ENCODE measurements around the gene AUP1. TPM values are rescaled to one million over a fixed set of nuclear protein-coding genes. Genes with fewer than 3 reads are reported as not detected.

AUP1 gene
- total RNA-seq, 1 experiment from 2014 or later = 91.5 TPM

DNA sequence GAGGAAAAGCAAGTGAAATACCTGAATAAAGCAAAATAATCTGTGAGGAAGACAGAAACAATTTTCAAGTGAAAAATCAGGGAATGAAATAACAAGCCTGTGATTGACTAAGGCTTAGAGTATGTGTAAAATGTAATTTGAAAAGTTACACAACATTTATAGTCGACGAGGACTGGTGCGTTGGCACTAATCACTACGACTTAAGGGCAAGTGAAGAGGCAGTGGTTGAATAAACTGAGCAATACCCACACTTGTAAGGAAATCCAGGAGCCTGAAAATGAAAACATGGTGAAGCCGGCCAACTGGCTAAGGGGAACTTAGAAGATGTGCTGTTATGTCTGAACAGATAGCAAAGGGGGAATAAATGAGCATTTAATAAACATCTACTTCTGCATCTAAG lies 38.4 kb upstream of the AUP1 start:
- Histone ChIP-seq H3K56ac (ENCODE audit: insufficient read length, low read depth, low read length) (no peak overlapping the region), H3K27ac (ENCODE audit: insufficient read length, low read depth, low read length) (no peak overlapping the region), H3K18ac (ENCODE audit: insufficient read length, low read depth, low read length) (no peak overlapping the region), H3K23me2 (ENCODE audit: insufficient read length, low read depth, low read length, poor library complexity, severe bottlenecking) (no peaks in the 10 kb centered on the region), H4K5ac (ENCODE audit: insufficient read length, low read depth, low read length) (no peak overlapping the region), H4K8ac (replicated peaks; ENCODE audit: insufficient read length, low read depth, low read length) (no peak overlapping the region), H3K27me3 (ENCODE audit: insufficient read depth, low read length) (no peaks in the 10 kb centered on the region), H3K4me2 (ENCODE audit: insufficient read depth, insufficient read length, low read length) (no peak overlapping the region), H3K9me3 (ENCODE audit: control insufficient read depth, low read depth, low read length) (no peaks in the 10 kb centered on the region), H4K91ac (ENCODE audit: insufficient read length, low read depth, low read length) (no peak overlapping the region), H3K23ac (ENCODE audit: insufficient read length, low read depth, low read length) (no peak overlapping the region), H3K4ac (ENCODE audit: low read depth, low read length) (no peak overlapping the region), H2BK12ac (ENCODE audit: insufficient read length, low read depth, low read length) (no peak overlapping the region), H2BK120ac (ENCODE audit: low read depth, low read length, poor library complexity, severe bottlenecking) (no peak overlapping the region), H2AFZ (ENCODE audit: low read length) (no peak overlapping the region), H2BK20ac (ENCODE audit: low read depth, low read length, poor library complexity, severe bottlenecking) (no peak overlapping the region), H3K4me1 (ENCODE audit: insufficient read depth, low read length) (no peaks in the 10 kb centered on the region), H3K79me1 (ENCODE audit: insufficient read depth, low read depth, low read length, poor library complexity, severe bottlenecking) (no peaks in the 10 kb centered on the region), H4K20me1 (ENCODE audit: control insufficient read depth, insufficient read depth, insufficient read length) (no peaks in the 10 kb centered on the region), H2BK15ac (ENCODE audit: low read depth, low read length) (no peak overlapping the region), H3K9ac (ENCODE audit: extremely low read depth, insufficient read length, low read length) (no peak overlapping the region), H2BK5ac (ENCODE audit: insufficient read length, low read length) (no peak overlapping the region), H3T11ph (ENCODE audit: low read length) (no peak overlapping the region), H3K79me2 (ENCODE audit: insufficient read depth, low read length) (no peaks in the 10 kb centered on the region), H2AK5ac (ENCODE audit: insufficient read length, low read length) (no peak overlapping the region), H3K14ac (ENCODE audit: insufficient read depth, low read length) (no peak overlapping the region)
- no peak overlapping the region for H3K4me3 Mint-ChIP-seq
- H3K36me3 Mint-ChIP-seq (ENCODE audit: insufficient read depth in 1 of 3, low read depth in 3 of 3) = no peaks in the 10 kb centered on the region
- no CpG with 5 or more reads among the region's 5 CpGs for WGBS (ENCODE audit: extremely low coverage, insufficient read length, low lambda C conversion rate)
- DNase-seq = no peak
- TF ChIP-seq, protein P1, sequence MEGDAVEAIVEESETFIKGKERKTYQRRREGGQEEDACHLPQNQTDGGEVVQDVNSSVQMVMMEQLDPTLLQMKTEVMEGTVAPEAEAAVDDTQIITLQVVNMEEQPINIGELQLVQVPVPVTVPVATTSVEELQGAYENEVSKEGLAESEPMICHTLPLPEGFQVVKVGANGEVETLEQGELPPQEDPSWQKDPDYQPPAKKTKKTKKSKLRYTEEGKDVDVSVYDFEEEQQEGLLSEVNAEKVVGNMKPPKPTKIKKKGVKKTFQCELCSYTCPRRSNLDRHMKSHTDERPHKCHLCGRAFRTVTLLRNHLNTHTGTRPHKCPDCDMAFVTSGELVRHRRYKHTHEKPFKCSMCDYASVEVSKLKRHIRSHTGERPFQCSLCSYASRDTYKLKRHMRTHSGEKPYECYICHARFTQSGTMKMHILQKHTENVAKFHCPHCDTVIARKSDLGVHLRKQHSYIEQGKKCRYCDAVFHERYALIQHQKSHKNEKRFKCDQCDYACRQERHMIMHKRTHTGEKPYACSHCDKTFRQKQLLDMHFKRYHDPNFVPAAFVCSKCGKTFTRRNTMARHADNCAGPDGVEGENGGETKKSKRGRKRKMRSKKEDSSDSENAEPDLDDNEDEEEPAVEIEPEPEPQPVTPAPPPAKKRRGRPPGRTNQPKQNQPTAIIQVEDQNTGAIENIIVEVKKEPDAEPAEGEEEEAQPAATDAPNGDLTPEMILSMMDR (conservative IDR thresholded peaks at IDR 0.05) = no peak
- H3K4me1 Mint-ChIP-seq = no peaks in the 10 kb centered on the region
- H3K27me3 Mint-ChIP-seq (ENCODE audit: low read depth) = peaks cover 9% of the 10 kb centered on the region
- H3K27ac Mint-ChIP-seq = no peak overlapping the region
- H3K9me3 Mint-ChIP-seq = no peaks in the 10 kb centered on the region

Measured in H9 (cell line).